PC-3 (cell line): Measurements from ENCODE around the gene CALB2.

Experiments used
- EZH2 ChIP-seq: fragments of 300-600 bp; sonication (generic); IDR thresholded peaks from one replicate; pipeline ENCODE4 v1.6.1; 2017; ENCODE audit warnings: antibody characterized with exemption, mild to moderate bottlenecking, low read length; ENCODE audit not compliant: unreplicated experiment
- EZH2phosphoT487 ChIP-seq: fragments of 300-600 bp; sonication (generic); IDR thresholded peaks from 2 replicates; pipeline ENCODE4 v1.6.1; 2018; ENCODE audit warnings: mild to moderate bottlenecking, antibody characterized with exemption, low read length, borderline replicate concordance
- TF ChIP-seq, protein P1 (sequence below): fragments of 300-600 bp; sonication (generic); conservative IDR thresholded peaks from 2 replicates; pipeline ENCODE4 v1.5.1; 2017; ENCODE audit warnings: antibody characterized with exemption, low read depth, mild to moderate bottlenecking, low read length

- TF ChIP-seq, protein P1, sequence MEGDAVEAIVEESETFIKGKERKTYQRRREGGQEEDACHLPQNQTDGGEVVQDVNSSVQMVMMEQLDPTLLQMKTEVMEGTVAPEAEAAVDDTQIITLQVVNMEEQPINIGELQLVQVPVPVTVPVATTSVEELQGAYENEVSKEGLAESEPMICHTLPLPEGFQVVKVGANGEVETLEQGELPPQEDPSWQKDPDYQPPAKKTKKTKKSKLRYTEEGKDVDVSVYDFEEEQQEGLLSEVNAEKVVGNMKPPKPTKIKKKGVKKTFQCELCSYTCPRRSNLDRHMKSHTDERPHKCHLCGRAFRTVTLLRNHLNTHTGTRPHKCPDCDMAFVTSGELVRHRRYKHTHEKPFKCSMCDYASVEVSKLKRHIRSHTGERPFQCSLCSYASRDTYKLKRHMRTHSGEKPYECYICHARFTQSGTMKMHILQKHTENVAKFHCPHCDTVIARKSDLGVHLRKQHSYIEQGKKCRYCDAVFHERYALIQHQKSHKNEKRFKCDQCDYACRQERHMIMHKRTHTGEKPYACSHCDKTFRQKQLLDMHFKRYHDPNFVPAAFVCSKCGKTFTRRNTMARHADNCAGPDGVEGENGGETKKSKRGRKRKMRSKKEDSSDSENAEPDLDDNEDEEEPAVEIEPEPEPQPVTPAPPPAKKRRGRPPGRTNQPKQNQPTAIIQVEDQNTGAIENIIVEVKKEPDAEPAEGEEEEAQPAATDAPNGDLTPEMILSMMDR, result no peak
- no peak for TF ChIP-seq EZH2
- TF ChIP-seq EZH2phosphoT487, result no peak
Measured at GRCh38 chr16:71348262-71349085, 10.0 kb upstream of the CALB2 start.
